Stimulated activated CD8-positive, alpha-beta memory T cell treated with anti-CD3 and anti-CD28 coated beads, Interleukin-12 subunit alpha, Interleukin-12 subunit beta, amount 100 ng/mL, for 24 hours (primary cell): ENCODE results near the gene TMEM165.

Experiments used
- DNase-seq: peaks from one replicate; pipeline ENCODE4 v3.0.0-alpha.2; 2020; ENCODE audit errors: extremely low read depth

TMEM165 gene

DNA sequence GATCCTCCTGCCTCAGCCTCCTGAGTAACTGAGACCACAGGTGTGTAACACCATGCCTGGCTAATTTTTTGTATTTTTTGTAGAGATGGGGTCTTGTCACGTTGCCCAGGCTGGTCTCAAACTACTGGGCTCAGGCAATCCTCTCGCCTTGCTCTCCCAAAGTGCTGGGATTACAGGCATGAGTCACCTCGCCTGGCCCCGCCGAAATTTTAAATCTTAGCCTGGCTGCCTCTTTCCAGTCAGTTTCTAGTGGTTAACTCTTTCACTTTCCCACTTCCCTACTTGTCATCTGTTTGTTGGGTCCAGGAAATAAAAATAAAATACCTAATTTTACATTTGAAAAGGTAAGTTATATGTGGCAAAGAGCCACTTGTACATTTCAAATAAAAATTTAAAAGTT, 62.4 kb downstream of the TMEM165 start:
- DNase-seq = no peak

DNA sequence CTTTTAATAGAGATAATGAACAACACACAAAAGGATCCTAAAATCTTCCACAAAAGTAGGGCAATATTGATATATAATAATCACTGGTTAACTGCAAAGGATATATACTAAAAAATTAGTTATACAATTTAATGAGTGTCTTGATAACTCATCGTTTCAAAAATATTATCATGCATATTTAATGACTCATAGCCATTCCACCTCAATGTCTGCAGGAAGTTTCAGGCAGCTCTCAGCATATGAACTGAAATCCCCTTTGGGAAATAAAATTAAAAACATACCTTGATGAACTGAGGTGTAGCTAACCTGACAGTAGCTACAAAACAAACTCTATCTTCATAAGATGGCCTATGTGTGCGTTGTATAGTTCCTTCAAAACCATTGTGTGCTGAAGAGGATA, 62.9 kb downstream of the TMEM165 start:
- no peak for DNase-seq

GRCh38 chr4:55466001-55466400, 70.2 kb downstream of the TMEM165 start:
- DNase-seq = no peak

- DNase-seq = no peak
Observed at GRCh38 chr4:55468724-55469123, 73.0 kb downstream of the TMEM165 start.

DNA sequence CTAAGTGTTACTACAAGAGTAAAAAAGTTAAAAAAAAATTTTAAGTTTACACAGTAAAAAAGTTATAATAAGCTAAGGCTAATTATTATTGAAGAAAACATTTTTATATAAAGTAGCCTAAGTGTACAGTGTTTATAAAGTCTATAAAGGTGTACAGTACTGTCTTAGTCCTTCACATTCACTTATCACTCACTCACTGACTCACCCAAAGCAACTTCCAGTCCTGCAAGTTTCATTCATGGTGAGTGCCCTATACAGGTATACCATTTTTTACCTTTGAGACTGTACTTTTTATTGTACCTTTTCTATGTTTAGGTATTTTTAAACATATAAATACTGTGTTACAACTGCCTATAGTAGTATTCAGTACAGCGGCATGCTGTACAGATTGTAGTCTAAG, 74.2 kb downstream of the TMEM165 start:
- no peak for DNase-seq
